22Rv1 (cell line): ENCODE data around the gene WDR54.

Experiments used
- ZFX ChIP-seq: fragments of 450-650 bp; IDR thresholded peaks from 2 replicates; pipeline ENCODE4 v1.6.1; 2017; ENCODE audit warnings: antibody characterized with exemption, borderline replicate concordance
- TF ChIP-seq, protein P1 (sequence below): fragments of 450-650 bp; IDR thresholded peaks from 2 replicates; pipeline ENCODE4 v1.5.1; 2017; ENCODE audit warnings: mild to moderate bottlenecking

DNA sequence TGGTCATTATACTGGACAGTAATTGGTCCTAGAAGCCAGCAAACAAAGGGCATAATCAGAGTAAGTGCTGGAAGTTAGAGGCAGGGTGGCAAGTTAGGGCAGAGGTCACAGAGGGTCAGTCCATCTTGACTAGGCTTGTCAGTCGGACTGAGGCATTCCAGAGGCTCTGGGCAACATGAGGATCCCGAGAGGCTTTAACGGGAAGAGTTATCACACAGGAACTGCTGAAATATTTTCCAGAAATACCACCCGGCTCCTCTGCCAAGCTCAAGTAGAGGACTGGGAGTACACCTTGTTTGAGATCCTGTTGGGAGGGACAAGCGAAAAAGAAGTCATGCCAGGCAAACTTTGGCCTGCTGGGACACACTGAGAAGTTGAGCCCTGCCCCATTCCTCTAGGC, 13.8 kb upstream of the WDR54 start:
- TF ChIP-seq, protein P1, sequence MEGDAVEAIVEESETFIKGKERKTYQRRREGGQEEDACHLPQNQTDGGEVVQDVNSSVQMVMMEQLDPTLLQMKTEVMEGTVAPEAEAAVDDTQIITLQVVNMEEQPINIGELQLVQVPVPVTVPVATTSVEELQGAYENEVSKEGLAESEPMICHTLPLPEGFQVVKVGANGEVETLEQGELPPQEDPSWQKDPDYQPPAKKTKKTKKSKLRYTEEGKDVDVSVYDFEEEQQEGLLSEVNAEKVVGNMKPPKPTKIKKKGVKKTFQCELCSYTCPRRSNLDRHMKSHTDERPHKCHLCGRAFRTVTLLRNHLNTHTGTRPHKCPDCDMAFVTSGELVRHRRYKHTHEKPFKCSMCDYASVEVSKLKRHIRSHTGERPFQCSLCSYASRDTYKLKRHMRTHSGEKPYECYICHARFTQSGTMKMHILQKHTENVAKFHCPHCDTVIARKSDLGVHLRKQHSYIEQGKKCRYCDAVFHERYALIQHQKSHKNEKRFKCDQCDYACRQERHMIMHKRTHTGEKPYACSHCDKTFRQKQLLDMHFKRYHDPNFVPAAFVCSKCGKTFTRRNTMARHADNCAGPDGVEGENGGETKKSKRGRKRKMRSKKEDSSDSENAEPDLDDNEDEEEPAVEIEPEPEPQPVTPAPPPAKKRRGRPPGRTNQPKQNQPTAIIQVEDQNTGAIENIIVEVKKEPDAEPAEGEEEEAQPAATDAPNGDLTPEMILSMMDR = no peak
- no peak for TF ChIP-seq ZFX
